Frontal cortex (tissue), 4 donors: ENCODE data around the gene TOMM20. TPM values are rescaled to one million over a fixed set of nuclear protein-coding genes. Genes with fewer than 3 reads are reported as not detected.

ENCODE experiments used
- DNase-seq, 2 donors: peaks; one replicate each; pipeline ENCODE4 v3.0.0; 2012; ENCODE audit warnings: low spot score in 2 of 2
- FAIRE-seq: peaks from 2 replicates; lab custom pipeline; 2012; peaks lifted over from hg19 to GRCh38; lab: Jason Lieb, UNC
- small RNA-seq: library from RNA; depleted of rRNA; stranded (forward); fragments of <200 nt; gene quantifications from one replicate; pipeline ENCODE3, GENCODE V24; 2014
- total RNA-seq: library from RNA; depleted of rRNA; stranded (reverse); fragments of >200 nt; gene quantifications from one replicate; pipeline ENCODE4 v1.2.3, GENCODE V29; 2014
- donor health status: control.
- donor health status: control.
- donor health status: control.

The TOMM20 gene
- total RNA-seq, 1 donor from 2014 or later: 205 TPM

GRCh38 chr1:235069577-235070563 lies 58.8 kb downstream of the TOMM20 start:
- FAIRE-seq: no peak
- DNase-seq: no peak

DNA sequence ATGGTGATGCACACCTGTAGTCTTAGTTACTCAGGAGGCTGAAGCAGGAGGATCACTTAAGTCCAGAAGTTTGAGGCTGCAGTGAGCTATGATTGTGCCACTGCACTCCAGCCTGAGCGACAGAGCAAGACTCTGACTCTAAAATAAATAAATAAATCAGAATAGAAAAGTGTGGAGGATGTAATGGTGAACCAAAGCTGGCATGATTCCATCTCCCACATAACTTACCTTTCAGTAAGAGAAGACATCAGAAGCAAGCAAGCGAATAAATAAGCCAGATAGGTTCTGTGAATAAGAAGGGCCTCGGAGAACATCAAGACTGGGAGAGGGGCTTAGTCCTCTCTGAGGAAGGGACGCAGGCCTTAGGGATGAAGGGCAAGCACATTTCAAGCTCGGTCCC lies 59.5 kb downstream of the TOMM20 start:
- no peak for DNase-seq
- FAIRE-seq: no peak

- DNase-seq (no peak), FAIRE-seq (no peak)
Observed at GRCh38 chr1:235068158-235069121, 60.2 kb downstream of the TOMM20 start.

GRCh38 chr1:235067396-235068157 lies 61.1 kb downstream of the TOMM20 start:
- DNase-seq (no peak), FAIRE-seq (no peak)

DNA sequence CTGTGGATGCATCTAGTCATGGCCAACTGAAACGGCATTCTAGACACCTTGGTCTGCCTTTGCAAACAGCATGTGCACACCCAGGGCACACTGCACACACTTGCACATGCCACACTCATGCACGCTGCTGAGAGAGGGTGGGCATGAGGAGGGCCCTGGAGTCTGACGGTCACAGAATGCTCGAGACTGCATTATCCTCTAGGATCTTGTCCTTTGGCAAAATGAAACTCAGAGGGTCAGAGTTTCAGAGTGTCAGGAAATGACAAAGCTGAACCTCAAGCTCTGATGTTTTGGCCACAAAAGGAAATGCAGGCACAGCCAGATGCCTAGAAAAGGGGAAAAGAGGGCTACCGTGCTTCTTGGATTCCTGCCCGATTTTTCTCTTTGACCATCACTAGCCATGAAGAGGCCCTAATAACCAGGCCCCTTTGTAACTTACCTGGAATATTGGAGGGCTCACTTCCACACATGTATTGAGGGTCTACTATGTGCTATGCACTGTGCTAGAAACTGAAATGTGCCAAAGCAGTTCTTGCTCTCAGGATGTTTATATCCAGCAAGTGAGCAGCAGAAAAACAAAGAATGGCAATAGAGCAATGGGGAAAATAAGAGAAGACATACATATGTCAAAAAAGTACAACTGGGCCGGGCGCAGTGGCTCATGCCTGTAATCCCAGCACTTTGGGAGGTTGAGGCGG lies 65.4 kb downstream of the TOMM20 start:
- FAIRE-seq (no peak), DNase-seq (no peak)

GRCh38 chr1:235060607-235061470 lies 67.8 kb downstream of the TOMM20 start:
- FAIRE-seq: no peak
- DNase-seq: no peak

Small RNAs within 50 kb of the gene (small RNA-seq; reads per million reads assigned to genes)
- not detected for gene AL732292.1
- gene SNORA14B: 8.7 reads per million, percentile 95 among the genes with 10 or more reads in this experiment

Other genes with a start within 250 kb of the TOMM20 start
- gene RBM34, start 32.4 kb upstream of the TOMM20 start, total RNA-seq: 58.7 TPM
- 92.9 TPM for gene ARID4B, start 199.3 kb upstream of the TOMM20 start, total RNA-seq
- 30.6 TPM for gene GGPS1, start 199.7 kb upstream of the TOMM20 start, total RNA-seq
- gene TBCE, start 238.6 kb upstream of the TOMM20 start, total RNA-seq: 44.0 TPM